Choroid plexus epithelial cell (primary cell): ENCODE measurements around the gene STAM2.
"Not testable (repeated sequence)": the region's sequence is repeated elsewhere in the genome, so short reads cannot be mapped to it uniquely, and the experiment has no call there.

Source experiments
- DNase-seq: peaks from one replicate; pipeline ENCODE4 v3.0.0-alpha.2; 2010; ENCODE audit warnings: low read depth
- H3K4me3 ChIP-seq: 2 replicates; pipeline ENCODE4 v1.5.1; 2011; ENCODE audit warnings: low read depth, mild to moderate bottlenecking, control low read depth, low read length, moderate library complexity
- TF ChIP-seq, protein P1 (sequence below): conservative IDR thresholded peaks from 2 replicates; pipeline ENCODE4 v1.5.1; 2011; ENCODE audit warnings: low read depth, mild to moderate bottlenecking, control low read depth, inconsistent platforms, low read length, moderate library complexity

The STAM2 gene

DNA sequence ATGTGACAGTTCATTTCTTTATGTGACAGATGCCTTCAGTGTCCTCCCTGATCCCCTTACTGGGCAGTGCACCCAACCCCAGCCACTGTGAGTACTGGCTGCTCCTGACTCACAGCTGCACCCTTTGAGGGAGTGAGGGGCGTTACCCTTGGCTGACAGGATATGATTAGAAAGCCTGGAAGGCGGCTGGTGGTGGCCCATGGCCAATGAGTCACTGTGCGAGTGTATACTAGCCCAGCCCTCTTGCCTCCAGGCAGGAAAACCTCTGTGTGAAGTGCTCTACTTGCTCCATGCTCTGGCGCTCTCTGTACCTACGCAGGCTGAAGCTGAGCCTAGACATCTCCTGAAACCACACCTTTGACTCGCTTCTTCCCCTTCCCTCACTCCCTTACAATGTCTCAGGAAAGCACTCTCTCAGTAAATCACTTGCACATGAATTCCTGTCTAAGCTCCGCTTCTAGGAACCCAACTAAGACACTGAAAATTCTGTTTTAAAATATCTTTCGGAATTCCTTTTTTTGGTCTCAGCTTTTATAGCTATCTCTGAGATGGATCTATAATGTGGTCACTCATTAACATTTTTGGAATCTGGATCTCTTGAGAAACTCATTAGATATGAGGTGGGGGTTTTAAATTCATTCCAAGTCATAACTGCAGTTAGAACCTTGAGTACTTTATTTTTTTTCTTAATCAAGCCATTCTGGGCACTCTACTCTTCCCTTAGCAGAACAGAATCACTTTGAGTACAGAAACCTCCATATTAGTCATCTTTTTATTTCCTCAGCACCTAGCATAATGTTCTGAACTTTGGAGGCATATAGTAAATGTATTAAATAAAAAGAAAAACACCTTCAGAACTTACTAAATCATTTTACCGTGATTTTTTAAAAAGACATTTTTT is 25.3 kb upstream of the STAM2 start:
- TF ChIP-seq, protein P1, sequence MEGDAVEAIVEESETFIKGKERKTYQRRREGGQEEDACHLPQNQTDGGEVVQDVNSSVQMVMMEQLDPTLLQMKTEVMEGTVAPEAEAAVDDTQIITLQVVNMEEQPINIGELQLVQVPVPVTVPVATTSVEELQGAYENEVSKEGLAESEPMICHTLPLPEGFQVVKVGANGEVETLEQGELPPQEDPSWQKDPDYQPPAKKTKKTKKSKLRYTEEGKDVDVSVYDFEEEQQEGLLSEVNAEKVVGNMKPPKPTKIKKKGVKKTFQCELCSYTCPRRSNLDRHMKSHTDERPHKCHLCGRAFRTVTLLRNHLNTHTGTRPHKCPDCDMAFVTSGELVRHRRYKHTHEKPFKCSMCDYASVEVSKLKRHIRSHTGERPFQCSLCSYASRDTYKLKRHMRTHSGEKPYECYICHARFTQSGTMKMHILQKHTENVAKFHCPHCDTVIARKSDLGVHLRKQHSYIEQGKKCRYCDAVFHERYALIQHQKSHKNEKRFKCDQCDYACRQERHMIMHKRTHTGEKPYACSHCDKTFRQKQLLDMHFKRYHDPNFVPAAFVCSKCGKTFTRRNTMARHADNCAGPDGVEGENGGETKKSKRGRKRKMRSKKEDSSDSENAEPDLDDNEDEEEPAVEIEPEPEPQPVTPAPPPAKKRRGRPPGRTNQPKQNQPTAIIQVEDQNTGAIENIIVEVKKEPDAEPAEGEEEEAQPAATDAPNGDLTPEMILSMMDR, result no peak
- H3K4me3 ChIP-seq, result no peak overlapping the region
- DNase-seq, result peak; percentile 90

DNA sequence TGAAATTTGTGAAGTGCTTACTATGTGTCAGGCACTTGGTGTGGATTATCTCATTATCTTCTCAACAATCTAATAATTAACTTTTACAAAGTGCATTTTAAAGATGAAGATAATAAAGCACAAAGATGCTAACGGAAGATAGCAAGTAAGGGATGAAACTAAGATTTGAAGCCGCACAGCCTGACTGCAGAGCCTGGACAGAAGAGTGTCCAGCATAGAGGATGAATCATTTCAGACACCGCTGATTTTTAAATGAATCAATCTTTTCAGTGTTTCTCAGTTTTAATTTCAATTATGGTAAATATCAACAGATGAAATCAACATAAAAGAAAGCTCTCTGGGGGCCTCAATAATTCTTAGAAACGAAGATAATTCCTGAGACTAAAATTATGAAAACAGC is 24.5 kb upstream of the STAM2 start:
- H3K4me3 ChIP-seq, result no peak overlapping the region
- DNase-seq, result peak; percentile 9
- TF ChIP-seq, protein P1, result no peak

DNA sequence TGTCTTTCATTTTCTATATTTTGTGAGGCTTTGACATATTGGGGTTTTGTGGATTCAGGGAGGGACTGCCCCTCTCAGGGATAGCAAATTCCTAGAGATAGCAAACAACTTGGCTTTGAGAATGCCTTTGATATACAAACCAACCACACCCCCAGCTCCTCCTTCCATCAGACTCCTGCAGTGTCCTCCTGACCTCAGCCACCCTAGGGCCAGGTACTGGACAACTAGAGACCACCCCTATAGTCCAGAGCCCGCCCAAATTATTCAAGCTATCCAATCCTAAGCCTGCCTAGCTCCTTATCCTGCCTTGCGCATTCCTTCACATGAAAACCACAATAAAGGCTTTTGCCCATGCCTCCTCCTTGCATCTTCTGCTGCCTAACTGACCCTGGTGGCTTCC is 22.9 kb upstream of the STAM2 start:
- DNase-seq, result no peak
- no peak overlapping the region for H3K4me3 ChIP-seq
- TF ChIP-seq, protein P1, result no peak

DNA sequence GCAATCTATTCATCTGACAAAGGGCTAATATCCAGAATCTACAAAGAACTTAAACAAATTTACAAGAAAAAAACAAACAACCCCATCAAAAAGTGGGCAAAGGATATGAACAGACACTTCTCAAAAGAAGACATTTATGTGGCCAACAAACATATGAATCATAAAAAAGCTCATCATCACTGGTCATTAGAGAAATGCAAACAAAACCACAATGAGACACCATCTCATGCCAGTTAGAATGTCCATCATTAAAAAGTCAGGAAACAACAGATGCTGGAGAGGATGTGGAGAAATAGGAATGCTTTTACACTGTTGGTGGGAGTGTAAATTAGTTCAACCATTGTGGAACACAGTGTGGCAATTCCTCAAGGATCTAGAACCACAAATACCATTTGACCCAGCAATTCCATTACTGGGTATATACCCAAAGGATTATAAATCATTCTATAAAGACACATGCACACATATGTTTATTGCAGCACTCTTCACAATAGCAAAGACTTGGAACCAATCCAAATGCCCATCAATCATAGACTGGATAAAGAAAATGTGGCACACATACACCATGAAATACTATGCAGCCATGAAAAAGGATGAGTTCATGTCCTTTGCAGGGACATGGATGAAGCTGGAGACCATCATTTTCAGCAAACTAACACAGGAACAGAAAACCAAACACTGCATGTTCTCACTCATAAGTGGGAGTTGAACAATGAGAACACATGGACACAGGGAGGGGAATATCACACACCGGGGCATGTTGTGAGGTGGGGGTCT is 22.1 kb upstream of the STAM2 start:
- DNase-seq, H3K4me3 ChIP-seq: not testable (repeated sequence)

DNA sequence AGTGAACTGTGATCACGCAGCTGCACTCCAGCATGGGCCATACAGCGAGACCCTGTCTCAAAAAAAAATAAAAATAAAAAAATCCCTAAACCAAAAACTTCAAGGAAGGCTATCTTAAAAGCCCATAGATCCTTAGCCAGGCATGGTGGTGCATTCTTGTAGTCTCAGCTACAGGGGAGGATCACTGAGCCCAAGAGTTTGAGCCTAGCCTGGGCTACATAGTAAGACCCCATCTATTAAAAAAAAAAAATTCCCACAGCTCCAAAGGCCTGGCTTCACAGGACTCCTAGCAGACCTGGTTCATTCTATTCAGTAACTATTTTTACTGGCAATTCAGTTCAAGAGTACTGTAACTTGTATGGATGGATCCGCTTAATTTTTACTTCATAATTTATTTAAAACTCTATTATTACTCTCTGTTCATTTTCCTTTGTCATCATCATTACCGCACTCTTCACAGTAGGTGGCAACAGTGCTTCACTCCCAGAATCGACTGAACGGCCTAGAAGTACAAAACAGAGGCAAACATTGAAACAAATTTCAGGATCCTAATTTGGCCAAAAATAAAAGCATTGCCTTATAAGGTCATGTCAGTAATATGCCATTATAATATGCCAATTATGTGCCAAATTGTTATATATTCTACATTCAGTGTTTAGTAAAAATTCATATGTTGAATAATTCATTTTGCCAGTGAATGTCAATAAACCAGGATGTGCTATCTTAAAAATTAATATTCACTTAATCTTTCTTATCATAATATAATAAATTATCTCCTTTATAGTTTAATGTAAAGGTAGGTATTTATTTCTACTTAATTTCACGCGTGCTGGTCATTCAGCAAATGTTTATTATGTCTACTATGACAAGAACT is 14.3 kb upstream of the STAM2 start:
- DNase-seq, result peak; percentile 87
- TF ChIP-seq, protein P1, result peak; percentile 89
- no peak overlapping the region for H3K4me3 ChIP-seq

DNA sequence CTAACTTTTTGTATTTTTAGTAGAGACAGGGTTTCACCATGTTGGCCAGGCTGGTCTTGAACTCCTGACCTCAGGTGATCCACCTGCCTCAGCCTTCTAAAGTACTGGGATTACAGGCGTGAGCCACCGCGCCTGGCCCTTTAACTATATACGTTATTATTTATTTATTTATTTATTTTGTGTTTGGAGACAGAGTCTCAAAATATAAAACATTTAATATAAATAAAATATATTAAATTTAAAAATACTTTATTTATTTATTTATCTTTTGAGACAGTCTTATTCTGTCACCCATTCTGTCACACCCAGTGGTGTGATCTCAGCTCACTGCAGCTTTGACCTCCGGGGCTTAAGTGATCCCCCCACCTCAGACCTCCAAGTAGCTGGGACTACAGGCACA is 11.2 kb upstream of the STAM2 start:
- not testable (repeated sequence) for DNase-seq

DNA sequence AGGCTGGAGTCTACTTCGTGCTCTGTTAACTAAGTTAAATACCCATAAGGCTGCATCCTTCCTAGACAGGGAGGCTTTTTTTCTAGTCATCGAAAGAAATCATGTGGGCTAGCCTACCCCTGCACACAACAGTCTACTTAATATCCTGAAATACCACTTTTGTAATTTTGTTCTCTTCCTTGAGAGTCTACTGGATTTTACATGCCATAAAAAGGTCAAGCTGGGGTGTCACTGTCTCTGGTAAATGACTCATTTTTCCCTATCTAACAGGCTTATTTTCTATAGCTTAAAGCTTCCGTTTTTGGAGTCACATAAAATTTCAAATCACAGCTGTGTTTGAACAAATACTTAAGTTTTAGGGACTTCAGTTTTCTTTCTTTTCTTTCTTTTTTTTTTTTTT is 10.7 kb upstream of the STAM2 start:
- no peak overlapping the region for H3K4me3 ChIP-seq
- TF ChIP-seq, protein P1, result no peak
- peak; percentile 42 for DNase-seq

More for the DNA sequence above, 11.2 kb upstream of the STAM2 start:
- H3K4me3 ChIP-seq, result not testable (repeated sequence)
